GM13976 (cell line): ENCODE measurements around the gene ANKRD65.

ENCODE experiments used
- DNase-seq: peaks from one replicate; pipeline ENCODE4 v3.0.0; 2012; ENCODE audit warnings: low spot score
- CTCF ChIP-seq: IDR thresholded peaks from 2 replicates; pipeline ENCODE4 v1.5.1; 2012; ENCODE audit warnings: borderline replicate concordance, mild to moderate bottlenecking; ENCODE audit not compliant: insufficient read depth; ENCODE audit errors: extremely low read depth, missing control alignments, control extremely low read depth
- in situ Hi-C: fragments of 300-500 bp; cut with MboI; formaldehyde crosslinking; loops from one replicate; pipeline ENCODE4 v1.12.0; 2022; ENCODE audit warnings: low sequenced_read_pairs, mixed read lengths, inconsistent platforms; ENCODE audit not compliant: unreplicated experiment

ANKRD65 gene

GRCh38 chr1:1399187-1399871, 21.7 kb downstream of the ANKRD65 start, which contains the start of gene CCNL2:
Gene CCNL2, minus strand, starts transcription at chr1:1399335. Its CDS starts 29 bp downstream, at chr1:1399306.
- TF ChIP-seq CTCF, result no peak
- DNase-seq, result peak; percentile 99
- in situ Hi-C loops, result no loop called here

GRCh38 chr1:1398677-1399186, 22.3 kb downstream of the ANKRD65 start:
- in situ Hi-C loops, result no loop called here
- TF ChIP-seq CTCF, result no peak
- no peak for DNase-seq

- TF ChIP-seq CTCF, result no peak
- no peak for DNase-seq
- in situ Hi-C loops, result no loop called here
Measured at GRCh38 chr1:1397839-1398523, 23.1 kb downstream of the ANKRD65 start.

- TF ChIP-seq CTCF, result no peak
- no peak for DNase-seq
- in situ Hi-C loops, result no loop called here
Measured at GRCh38 chr1:1395166-1395565, 25.9 kb downstream of the ANKRD65 start.

- in situ Hi-C loops, result no loop called here
- TF ChIP-seq CTCF, result no peak
- no peak for DNase-seq
Measured at GRCh38 chr1:1394116-1394515, 27.0 kb downstream of the ANKRD65 start.

GRCh38 chr1:1393428-1393827, 27.6 kb downstream of the ANKRD65 start:
- TF ChIP-seq CTCF, result no peak
- in situ Hi-C loops, result no loop called here
- DNase-seq, result no peak

GRCh38 chr1:1393014-1393413, 28.1 kb downstream of the ANKRD65 start:
- in situ Hi-C loops, result no loop called here
- no peak for TF ChIP-seq CTCF
- no peak for DNase-seq
